Fibroblast of mammary gland (primary cell): ENCODE results near the gene HIPK2.

Experiments used
- DNase-seq: peaks from one replicate; pipeline ENCODE4 v3.0.0-alpha.2; 2010; ENCODE audit warnings: low read depth
- H3K4me3 ChIP-seq: 2 replicates; pipeline ENCODE4 v1.5.1; 2011; ENCODE audit warnings: low read depth, mild to moderate bottlenecking, low read length, moderate library complexity; ENCODE audit not compliant: control insufficient read depth
- CTCF ChIP-seq: conservative IDR thresholded peaks from 2 replicates; pipeline ENCODE4 v1.5.1; 2011; ENCODE audit warnings: low read depth, low read length, inconsistent platforms; ENCODE audit not compliant: control insufficient read depth, insufficient read depth

The HIPK2 gene

GRCh38 chr7:139655305-139655704, 122.5 kb downstream of the HIPK2 start:
- no peak overlapping the region for H3K4me3 ChIP-seq
- DNase-seq, result no peak
- TF ChIP-seq CTCF, result no peak

GRCh38 chr7:139654276-139655181, 123.3 kb downstream of the HIPK2 start:
- no peak for DNase-seq
- TF ChIP-seq CTCF, result no peak
- H3K4me3 ChIP-seq, result no peak overlapping the region

- TF ChIP-seq CTCF, result no peak
- H3K4me3 ChIP-seq, result no peak overlapping the region
- DNase-seq, result no peak
Measured at GRCh38 chr7:139651914-139652313, 125.9 kb downstream of the HIPK2 start.

- TF ChIP-seq CTCF, result no peak
- no peak overlapping the region for H3K4me3 ChIP-seq
- DNase-seq, result peak; percentile 52
Measured at GRCh38 chr7:139651308-139651707, 126.5 kb downstream of the HIPK2 start.

- no peak for TF ChIP-seq CTCF
- no peak for DNase-seq
- no peak overlapping the region for H3K4me3 ChIP-seq
Measured at GRCh38 chr7:139650429-139651100, 127.2 kb downstream of the HIPK2 start.

GRCh38 chr7:139648941-139649425, 128.8 kb downstream of the HIPK2 start:
- TF ChIP-seq CTCF, result no peak
- no peak for DNase-seq
- no peak overlapping the region for H3K4me3 ChIP-seq
